Adipocyte (in vitro differentiated cells): ENCODE results near the gene ACVR1.

Experiments used
- DNase-seq: peaks from one replicate; pipeline ENCODE4 v3.0.0-alpha.2; 2015; ENCODE audit warnings: low read depth
- H3K27me3 ChIP-seq: replicated peaks from 2 replicates; pipeline ENCODE4 v1.7.0; 2013; ENCODE audit warnings: mild to moderate bottlenecking, low read length, moderate library complexity; ENCODE audit not compliant: control insufficient read depth, insufficient read depth
- H3K36me3 ChIP-seq: 2 replicates; pipeline ENCODE4 v1.7.0; 2013; ENCODE audit warnings: low read length, mild to moderate bottlenecking, moderate library complexity; ENCODE audit not compliant: control insufficient read depth, insufficient read depth, severe bottlenecking
- H3K4me1 ChIP-seq: 2 replicates; pipeline ENCODE4 v1.7.0; 2013; ENCODE audit warnings: mild to moderate bottlenecking, low read length, moderate library complexity; ENCODE audit not compliant: control insufficient read depth, insufficient read depth
- H3K4me3 ChIP-seq: 2 replicates; pipeline ENCODE4 v1.7.0; 2013; ENCODE audit warnings: mild to moderate bottlenecking, low read length, moderate library complexity
- H3K9ac ChIP-seq: 2 replicates; pipeline ENCODE4 v1.7.0; 2013; ENCODE audit warnings: mild to moderate bottlenecking, low read length, moderate library complexity
- H3K9me3 ChIP-seq: 2 replicates; pipeline ENCODE4 v1.7.0; 2013; ENCODE audit warnings: mild to moderate bottlenecking, low read length, moderate library complexity; ENCODE audit not compliant: control insufficient read depth

The ACVR1 gene

GRCh38 chr2:157903626-157904025, 27.5 kb upstream of the ACVR1 start:
- Histone ChIP-seq H3K9me3 (no peaks in the 10 kb centered on the region), H3K9ac (no peak overlapping the region), H3K36me3 (no peaks in the 10 kb centered on the region), H3K27me3 (no peaks in the 10 kb centered on the region), H3K4me3 (peak overlapping the region; percentile 51), H3K4me1 (peaks cover 14% of the 10 kb centered on the region)
- DNase-seq, result no peak

- Histone ChIP-seq H3K27me3 (no peaks in the 10 kb centered on the region), H3K9ac (no peak overlapping the region), H3K4me3 (peak overlapping the region; percentile 51), H3K4me1 (peaks cover 19% of the 10 kb centered on the region), H3K36me3 (no peaks in the 10 kb centered on the region), H3K9me3 (no peaks in the 10 kb centered on the region)
- DNase-seq, result no peak
Measured at GRCh38 chr2:157903151-157903550, 27.0 kb upstream of the ACVR1 start.

- H3K4me1 ChIP-seq, result peaks cover 19% of the 10 kb centered on the region
- no peaks in the 10 kb centered on the region for H3K9me3 ChIP-seq
- H3K27me3 ChIP-seq, result no peaks in the 10 kb centered on the region
- no peak overlapping the region for H3K4me3 ChIP-seq
- no peaks in the 10 kb centered on the region for H3K36me3 ChIP-seq
- no peak for DNase-seq
- H3K9ac ChIP-seq, result no peak overlapping the region
Measured at GRCh38 chr2:157902692-157903091, 26.6 kb upstream of the ACVR1 start.

- DNase-seq, result no peak
- peaks cover 19% of the 10 kb centered on the region for H3K4me1 ChIP-seq
- no peak overlapping the region for H3K4me3 ChIP-seq
- no peaks in the 10 kb centered on the region for H3K9me3 ChIP-seq
- no peaks in the 10 kb centered on the region for H3K36me3 ChIP-seq
- H3K27me3 ChIP-seq, result no peaks in the 10 kb centered on the region
- H3K9ac ChIP-seq, result no peak overlapping the region
Measured at GRCh38 chr2:157901325-157901724, 25.2 kb upstream of the ACVR1 start.

GRCh38 chr2:157900684-157901083, 24.6 kb upstream of the ACVR1 start:
- Histone ChIP-seq H3K4me3 (no peak overlapping the region), H3K9ac (no peak overlapping the region), H3K4me1 (peaks cover 19% of the 10 kb centered on the region), H3K36me3 (no peaks in the 10 kb centered on the region), H3K9me3 (no peaks in the 10 kb centered on the region), H3K27me3 (no peaks in the 10 kb centered on the region)
- no peak for DNase-seq

GRCh38 chr2:157900203-157900602, 24.1 kb upstream of the ACVR1 start:
- Histone ChIP-seq H3K4me1 (peaks cover 23% of the 10 kb centered on the region), H3K4me3 (no peak overlapping the region), H3K36me3 (no peaks in the 10 kb centered on the region), H3K9ac (no peak overlapping the region), H3K27me3 (no peaks in the 10 kb centered on the region), H3K9me3 (no peaks in the 10 kb centered on the region)
- DNase-seq, result no peak

- H3K9ac ChIP-seq, result no peak overlapping the region
- DNase-seq, result no peak
- no peak overlapping the region for H3K4me3 ChIP-seq
- no peaks in the 10 kb centered on the region for H3K27me3 ChIP-seq
- H3K9me3 ChIP-seq, result no peaks in the 10 kb centered on the region
- H3K36me3 ChIP-seq, result no peaks in the 10 kb centered on the region
- peaks cover 32% of the 10 kb centered on the region for H3K4me1 ChIP-seq
Measured at GRCh38 chr2:157899125-157899839, 23.2 kb upstream of the ACVR1 start.

- no peaks in the 10 kb centered on the region for H3K9me3 ChIP-seq
Measured at GRCh38 chr2:157898591-157898996, 22.5 kb upstream of the ACVR1 start.

GRCh38 chr2:157897106-157897971, 21.2 kb upstream of the ACVR1 start:
- peaks cover 22% of the 10 kb centered on the region for H3K4me1 ChIP-seq
- DNase-seq, result no peak
- H3K4me3 ChIP-seq, result no peak overlapping the region
- H3K36me3 ChIP-seq, result no peaks in the 10 kb centered on the region
- H3K27me3 ChIP-seq, result no peaks in the 10 kb centered on the region
- no peaks in the 10 kb centered on the region for H3K9me3 ChIP-seq
- H3K9ac ChIP-seq, result no peak overlapping the region

More at GRCh38 chr2:157898591-157898996, 22.5 kb upstream of the ACVR1 start:
- Histone ChIP-seq H3K4me1 (peaks cover 32% of the 10 kb centered on the region), H3K9ac (no peak overlapping the region), H3K27me3 (no peaks in the 10 kb centered on the region), H3K36me3 (no peaks in the 10 kb centered on the region), H3K4me3 (no peak overlapping the region)
- DNase-seq, result peak; percentile 59

GRCh38 chr2:157895531-157895930, 19.4 kb upstream of the ACVR1 start:
- H3K27me3 ChIP-seq, result no peaks in the 10 kb centered on the region
- DNase-seq, result peak; percentile 6
- H3K4me3 ChIP-seq, result peak overlapping the region; percentile 58
- no peaks in the 10 kb centered on the region for H3K36me3 ChIP-seq
- peak overlapping the region; percentile 28 for H3K9ac ChIP-seq
- H3K4me1 ChIP-seq, result peaks cover 22% of the 10 kb centered on the region
- H3K9me3 ChIP-seq, result no peaks in the 10 kb centered on the region

- Histone ChIP-seq H3K4me1 (peaks cover 22% of the 10 kb centered on the region), H3K9ac (peak overlapping the region; percentile 28), H3K27me3 (no peaks in the 10 kb centered on the region), H3K36me3 (no peaks in the 10 kb centered on the region), H3K4me3 (peak overlapping the region; percentile 58), H3K9me3 (no peaks in the 10 kb centered on the region)
- DNase-seq, result peak; percentile 71
Measured at GRCh38 chr2:157894694-157895435, 18.7 kb upstream of the ACVR1 start.
